T-helper 1 cell treated with Interleukin-12 subunit alpha and Interleukin-12 subunit beta and Interleukin-4 antibody, amounts not matched to agents 30 μg/mL and 1 μg/mL, for 36 hours (primary cell): ENCODE data around the gene GLIS1.
"Not testable (repeated sequence)": the region's sequence is repeated elsewhere in the genome, so short reads cannot be mapped to it uniquely, and the experiment has no call there.

Experiments used
- H3K27ac Mint-ChIP-seq: one replicate; pipeline ENCODE4 v1.8.0; 2021; ENCODE audit warnings: mild to moderate bottlenecking, mixed read lengths
- H3K27me3 Mint-ChIP-seq: one replicate; pipeline ENCODE4 v1.8.0; 2021; ENCODE audit warnings: low read depth, mixed read lengths
- H3K36me3 Mint-ChIP-seq: one replicate; pipeline ENCODE4 v1.8.0; 2021; ENCODE audit warnings: low read depth, mixed read lengths
- H3K4me1 Mint-ChIP-seq: one replicate; pipeline ENCODE4 v1.8.0; 2021; ENCODE audit warnings: low read depth, mixed read lengths
- H3K4me3 Mint-ChIP-seq: one replicate; pipeline ENCODE4 v1.8.0; 2021; ENCODE audit warnings: mild to moderate bottlenecking, moderate library complexity, mixed read lengths
- H3K9me3 Mint-ChIP-seq: one replicate; pipeline ENCODE4 v1.8.0; 2021; ENCODE audit warnings: mixed read lengths

Gene GLIS1

DNA sequence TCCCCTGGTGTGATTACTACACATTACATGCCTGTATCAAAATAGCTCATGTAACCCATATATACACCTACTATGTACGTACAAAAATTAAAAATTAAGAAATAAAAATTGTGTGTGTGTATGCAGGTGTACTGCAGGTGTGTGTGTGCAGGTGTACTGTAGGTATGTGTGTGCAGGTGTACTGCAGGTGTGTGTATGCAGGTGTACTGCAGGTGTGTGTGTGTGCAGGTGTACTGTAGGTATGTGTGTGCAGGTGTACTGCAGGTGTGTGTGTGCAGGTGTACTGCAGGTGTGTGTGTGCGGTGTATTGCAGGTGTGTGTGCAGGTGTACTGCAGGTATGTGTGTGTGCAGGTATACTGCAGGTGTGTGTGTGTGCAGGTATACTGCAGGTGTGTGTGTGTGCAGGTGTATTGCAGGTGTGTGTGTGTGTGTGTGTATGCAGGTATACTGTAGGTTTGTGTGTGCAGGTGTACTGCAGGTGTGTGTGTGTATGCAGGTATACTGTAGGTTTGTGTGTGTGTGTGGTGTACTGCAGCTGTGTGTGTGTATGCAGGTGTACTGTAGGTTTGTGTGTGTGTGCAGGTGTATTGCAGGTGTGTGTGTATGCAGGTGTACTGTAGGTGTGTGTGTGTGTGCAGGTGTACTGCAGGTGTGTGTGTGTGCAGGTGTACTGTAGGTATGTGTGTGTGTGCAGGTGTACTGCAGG lies 183.2 kb downstream of the GLIS1 start:
- H3K27ac Mint-ChIP-seq, H3K4me3 Mint-ChIP-seq, H3K27me3 Mint-ChIP-seq, H3K9me3 Mint-ChIP-seq, H3K36me3 Mint-ChIP-seq, H3K4me1 Mint-ChIP-seq: not testable (repeated sequence)

DNA sequence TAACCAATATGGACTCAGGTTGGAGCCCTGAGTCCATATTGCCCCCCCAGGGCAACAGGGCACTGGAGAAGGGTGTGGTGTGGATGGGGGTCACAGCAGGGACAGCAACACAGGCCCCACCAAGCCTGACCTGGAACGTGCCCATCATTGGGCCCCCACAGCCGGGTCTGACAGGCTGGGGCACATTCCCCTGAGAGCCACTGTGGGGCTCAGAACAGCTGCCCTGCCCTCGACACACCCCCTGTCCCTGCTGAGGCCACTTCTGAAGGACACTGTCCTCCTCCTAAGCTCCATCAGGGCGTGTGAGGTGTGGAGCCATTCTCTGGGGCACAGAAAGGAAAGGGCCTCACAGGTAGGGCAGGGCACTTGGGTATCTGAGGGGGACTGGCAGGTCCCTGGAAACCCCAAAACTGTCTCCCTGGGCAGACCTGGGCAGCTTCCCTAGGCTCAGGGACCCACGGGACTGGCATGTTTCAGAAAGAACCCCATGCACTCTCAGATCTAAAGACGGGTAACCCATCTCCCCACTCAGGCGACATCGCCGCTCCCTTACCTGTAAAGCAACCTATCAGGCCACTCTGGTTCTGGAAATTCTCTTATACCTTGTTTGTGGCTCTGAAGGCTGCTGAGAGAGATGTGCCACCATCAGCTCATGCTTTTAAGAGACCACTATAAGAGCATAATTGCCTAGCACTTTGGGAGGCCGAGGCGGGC lies 184.2 kb downstream of the GLIS1 start:
- Mint-ChIP-seq H3K27ac (no peak overlapping the region), H3K9me3 (no peaks in the 10 kb centered on the region), H3K27me3 (no peaks in the 10 kb centered on the region), H3K4me3 (no peak overlapping the region), H3K36me3 (no peaks in the 10 kb centered on the region), H3K4me1 (no peaks in the 10 kb centered on the region)

DNA sequence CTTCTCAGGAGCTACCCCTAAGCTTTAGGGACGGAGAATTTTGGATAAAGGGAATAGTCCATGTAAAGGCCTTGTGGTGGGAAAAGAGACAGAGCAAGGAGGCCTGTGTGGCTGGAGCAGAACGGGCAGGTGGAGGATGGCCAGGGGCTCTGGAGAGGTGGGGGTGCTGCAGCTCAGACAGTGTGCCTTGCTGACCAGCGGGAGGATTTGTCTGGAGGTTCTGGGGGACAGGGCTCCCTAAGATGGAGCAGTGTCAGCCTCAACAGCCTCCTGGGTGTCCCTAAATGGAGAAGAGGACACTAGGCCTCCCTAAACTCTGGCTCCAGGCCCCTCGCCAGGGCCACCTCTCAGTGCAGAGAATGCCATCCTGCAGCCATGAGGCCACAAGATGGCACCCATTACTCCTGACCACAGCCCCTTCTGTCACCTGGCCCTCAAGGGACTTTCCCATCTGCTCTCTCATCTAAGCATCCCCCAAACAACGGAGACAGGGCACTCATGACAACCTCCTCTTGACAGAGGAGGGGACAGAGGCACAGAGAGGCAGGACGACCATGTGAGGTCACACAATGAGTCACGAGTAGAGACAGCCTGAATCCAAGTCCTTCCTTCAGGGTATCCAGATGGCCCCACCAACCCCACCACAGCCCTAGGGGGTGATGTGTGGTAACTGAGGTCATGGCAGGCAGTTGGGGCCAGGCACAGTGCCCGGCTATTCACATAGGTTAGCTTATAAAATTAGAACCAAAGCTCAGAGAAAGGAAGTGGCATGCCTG lies 185.0 kb downstream of the GLIS1 start:
- Mint-ChIP-seq H3K27ac (no peak overlapping the region), H3K27me3 (peaks cover 2% of the 10 kb centered on the region), H3K4me3 (no peak overlapping the region), H3K36me3 (no peaks in the 10 kb centered on the region), H3K9me3 (no peaks in the 10 kb centered on the region), H3K4me1 (no peaks in the 10 kb centered on the region)

DNA sequence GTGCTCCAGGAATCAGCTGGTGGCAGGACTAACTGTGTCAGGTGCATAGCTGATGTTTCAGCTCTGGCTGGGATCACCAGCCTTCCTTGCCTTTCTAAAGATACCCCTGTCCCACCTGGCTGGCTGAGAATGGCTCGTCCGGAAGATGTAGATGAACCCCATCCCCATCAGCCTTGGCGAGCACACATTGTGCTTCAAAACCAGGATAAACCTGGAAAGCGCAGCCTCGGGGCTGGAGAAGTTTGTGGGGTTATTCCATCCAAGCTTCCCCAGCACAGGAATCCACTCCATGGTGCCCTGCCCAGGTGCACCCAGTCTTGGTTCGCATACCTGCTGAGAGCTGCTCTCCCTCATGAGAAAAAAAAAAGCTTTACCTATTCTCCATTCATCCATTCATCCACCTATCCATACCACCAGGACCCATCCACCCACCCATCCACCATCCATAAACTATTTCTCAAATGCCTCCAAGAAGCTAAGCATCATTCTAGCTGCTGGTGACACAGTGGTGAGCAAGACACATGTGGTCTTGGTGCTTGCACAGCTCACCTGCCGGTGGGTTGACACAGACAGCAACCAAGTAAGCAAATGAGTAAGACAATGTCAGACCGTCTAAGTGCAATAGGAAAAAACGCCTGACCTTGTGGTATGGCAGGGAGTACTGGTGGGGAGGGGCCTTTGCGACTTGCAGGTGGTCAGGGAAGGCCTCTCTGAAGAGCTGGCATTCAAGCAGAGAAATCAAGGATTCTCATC lies 185.8 kb downstream of the GLIS1 start:
- Mint-ChIP-seq H3K36me3 (no peaks in the 10 kb centered on the region), H3K4me1 (no peaks in the 10 kb centered on the region), H3K27me3 (peaks cover 3% of the 10 kb centered on the region), H3K27ac (no peak overlapping the region), H3K4me3 (no peak overlapping the region), H3K9me3 (no peaks in the 10 kb centered on the region)

DNA sequence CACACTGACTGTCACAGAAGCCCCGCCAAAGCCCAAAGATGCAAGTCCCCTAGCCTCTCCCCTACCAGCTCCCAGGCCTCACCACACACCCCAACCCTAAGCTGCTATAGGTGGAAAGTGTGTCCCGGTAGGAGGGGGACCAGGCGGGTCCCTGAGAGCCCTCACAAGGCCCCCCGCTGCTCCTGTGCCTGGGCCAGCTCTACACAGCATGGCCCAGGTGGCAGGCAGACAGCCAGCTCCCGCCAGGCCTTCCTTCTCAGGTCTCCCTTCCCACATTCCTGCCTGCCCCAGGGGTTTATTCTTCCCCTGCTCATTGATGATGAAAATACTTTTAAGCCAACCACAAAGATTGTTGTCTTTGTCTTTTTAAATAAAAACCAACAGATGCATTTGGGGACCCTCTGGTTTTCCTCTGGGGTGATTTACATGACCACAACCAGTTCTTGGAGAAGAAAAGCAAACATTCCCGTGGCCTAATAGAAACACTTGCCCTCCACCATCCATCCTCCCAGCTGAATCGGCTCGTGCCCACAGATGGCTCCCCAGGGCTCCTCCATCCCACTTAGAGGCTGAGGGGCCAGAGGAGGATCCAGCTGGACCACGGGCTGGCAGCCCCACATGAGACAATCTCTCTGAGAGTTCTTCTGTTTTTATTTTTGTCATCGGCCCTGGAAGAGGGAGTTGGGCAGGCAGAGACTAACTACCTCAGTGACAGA lies 186.7 kb downstream of the GLIS1 start:
- Mint-ChIP-seq H3K9me3 (no peaks in the 10 kb centered on the region), H3K4me3 (no peak overlapping the region), H3K36me3 (no peaks in the 10 kb centered on the region), H3K27me3 (peaks cover 3% of the 10 kb centered on the region), H3K27ac (no peak overlapping the region), H3K4me1 (no peaks in the 10 kb centered on the region)

DNA sequence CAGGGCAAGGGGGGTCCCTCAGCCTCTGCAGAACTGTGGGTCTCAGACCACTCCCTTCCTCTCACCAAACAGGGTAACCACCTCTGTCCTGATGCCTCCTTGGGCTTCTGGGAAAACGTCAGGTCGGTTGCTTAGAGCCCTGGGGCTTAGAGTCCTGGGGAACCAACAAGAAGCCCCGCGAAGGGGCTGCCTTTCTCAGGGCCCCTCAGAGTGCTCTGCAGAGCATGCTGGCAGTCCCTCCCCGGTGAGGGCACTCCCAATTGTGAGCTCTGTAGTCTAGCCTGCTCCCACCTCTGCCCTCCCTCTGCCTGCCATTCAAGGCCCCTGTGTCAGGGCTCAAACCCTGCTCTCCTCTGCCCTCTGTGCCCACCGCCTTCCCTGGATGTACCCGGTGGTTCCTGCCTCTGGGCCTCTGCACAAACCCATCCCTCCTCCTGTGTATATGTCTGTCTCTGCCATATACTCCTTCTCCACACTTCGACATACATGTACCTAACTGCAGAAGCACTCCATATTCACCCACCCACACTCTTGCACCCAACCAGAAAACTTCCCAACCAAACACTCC lies 187.5 kb downstream of the GLIS1 start:
- H3K27me3 Mint-ChIP-seq: peaks cover 3% of the 10 kb centered on the region
- H3K36me3 Mint-ChIP-seq: no peaks in the 10 kb centered on the region
- no peak overlapping the region for H3K27ac Mint-ChIP-seq
- H3K4me3 Mint-ChIP-seq: no peak overlapping the region
- no peaks in the 10 kb centered on the region for H3K9me3 Mint-ChIP-seq
- H3K4me1 Mint-ChIP-seq: no peaks in the 10 kb centered on the region

DNA sequence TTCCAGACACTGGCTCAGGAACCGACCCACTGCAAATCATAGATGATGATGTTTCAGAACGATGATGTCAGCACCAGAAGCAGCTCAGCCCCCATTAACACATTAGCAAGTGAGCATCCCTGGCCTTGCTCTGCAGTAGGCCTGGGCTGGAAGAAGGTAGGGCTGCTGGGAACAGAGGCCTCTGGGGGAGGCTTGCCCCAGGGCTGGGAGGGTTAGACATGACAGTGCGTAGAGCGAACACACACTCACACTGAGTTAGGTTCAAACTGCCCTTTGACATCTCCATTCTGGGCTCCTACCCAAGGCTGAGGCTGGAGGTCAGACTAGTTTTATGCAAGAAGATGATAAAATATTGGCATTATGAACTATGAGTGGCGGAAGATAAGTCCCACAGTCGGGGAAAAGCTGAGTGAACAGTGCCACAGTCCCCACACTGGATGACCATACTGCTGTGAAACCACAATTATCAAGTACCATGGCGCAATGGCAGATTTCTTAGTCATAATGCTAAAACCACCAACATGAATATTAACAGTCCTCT lies 188.7 kb downstream of the GLIS1 start:
- no peaks in the 10 kb centered on the region for H3K36me3 Mint-ChIP-seq
- no peak overlapping the region for H3K4me3 Mint-ChIP-seq
- H3K27me3 Mint-ChIP-seq: peaks cover 3% of the 10 kb centered on the region
- H3K9me3 Mint-ChIP-seq: no peaks in the 10 kb centered on the region
- H3K4me1 Mint-ChIP-seq: no peaks in the 10 kb centered on the region
- H3K27ac Mint-ChIP-seq: no peak overlapping the region

DNA sequence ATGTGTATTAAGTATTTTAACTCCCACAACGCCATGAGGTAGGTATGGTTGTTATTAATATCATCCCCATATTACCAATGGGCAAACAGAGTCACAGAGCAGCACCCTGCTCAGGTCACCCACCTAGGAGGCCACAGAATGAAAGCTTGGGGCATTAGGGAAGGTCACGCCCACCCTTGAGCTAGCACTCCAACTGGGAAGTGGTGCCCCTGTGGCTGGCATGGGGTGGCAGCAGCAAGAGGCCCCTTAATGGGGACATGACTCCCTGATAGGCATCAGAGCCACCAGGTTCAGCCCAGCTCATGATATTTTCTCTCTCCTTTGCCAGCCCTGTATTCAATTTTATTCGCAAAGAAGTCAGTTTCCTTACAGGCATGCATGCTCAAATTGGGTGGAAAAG lies 189.2 kb downstream of the GLIS1 start:
- no peaks in the 10 kb centered on the region for H3K36me3 Mint-ChIP-seq
- H3K27me3 Mint-ChIP-seq: peaks cover 3% of the 10 kb centered on the region
- H3K9me3 Mint-ChIP-seq: no peaks in the 10 kb centered on the region
- no peaks in the 10 kb centered on the region for H3K4me1 Mint-ChIP-seq
- no peak overlapping the region for H3K4me3 Mint-ChIP-seq
- H3K27ac Mint-ChIP-seq: no peak overlapping the region

DNA sequence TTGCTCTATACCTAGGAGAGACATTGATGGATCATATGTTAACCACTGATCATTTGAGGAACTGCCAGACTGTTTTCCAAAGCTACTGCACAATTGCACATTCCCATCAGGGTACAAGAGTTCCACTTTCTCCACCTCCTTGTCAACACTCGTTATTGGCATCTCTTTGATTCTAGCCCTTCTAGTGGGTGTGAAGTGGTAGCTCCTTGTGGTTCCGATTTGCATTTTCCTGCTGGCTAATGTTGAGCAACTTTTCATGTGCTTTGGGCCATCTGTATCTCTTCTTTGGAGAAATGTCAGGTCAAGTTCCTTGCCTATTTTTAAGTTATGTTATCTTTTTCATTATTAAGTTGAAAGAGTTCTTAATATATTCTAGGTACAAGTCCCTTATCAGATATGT lies 189.7 kb downstream of the GLIS1 start:
- Mint-ChIP-seq H3K27me3 (peaks cover 3% of the 10 kb centered on the region), H3K4me3 (no peak overlapping the region), H3K9me3 (no peaks in the 10 kb centered on the region), H3K36me3 (no peaks in the 10 kb centered on the region), H3K4me1 (no peaks in the 10 kb centered on the region), H3K27ac (no peak overlapping the region)

DNA sequence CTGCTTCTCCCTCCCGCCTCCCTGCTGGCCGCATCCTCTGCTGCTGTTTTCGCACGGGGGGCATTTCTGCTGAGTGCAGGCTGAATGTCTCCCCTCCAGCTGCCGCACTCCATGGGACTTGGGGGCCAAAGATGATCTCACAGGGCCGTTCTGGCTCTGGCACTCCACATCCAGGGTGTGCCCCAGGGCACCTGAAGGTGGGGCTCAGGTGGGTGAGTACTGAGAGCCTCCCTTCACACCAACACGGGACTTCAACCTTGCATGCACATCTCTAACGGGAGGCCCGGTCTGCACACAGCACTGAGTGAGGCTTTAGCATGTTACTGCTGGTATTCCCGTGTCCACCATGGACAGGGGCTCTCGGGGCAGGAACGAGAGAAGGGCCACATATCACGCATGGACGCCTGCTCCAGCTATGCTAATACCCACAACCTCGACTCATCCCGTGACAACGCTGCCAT lies 190.9 kb downstream of the GLIS1 start:
- H3K36me3 Mint-ChIP-seq: no peaks in the 10 kb centered on the region
- H3K27me3 Mint-ChIP-seq: peaks cover 3% of the 10 kb centered on the region
- no peaks in the 10 kb centered on the region for H3K9me3 Mint-ChIP-seq
- H3K27ac Mint-ChIP-seq: no peak overlapping the region
- no peak overlapping the region for H3K4me3 Mint-ChIP-seq
- H3K4me1 Mint-ChIP-seq: no peaks in the 10 kb centered on the region

DNA sequence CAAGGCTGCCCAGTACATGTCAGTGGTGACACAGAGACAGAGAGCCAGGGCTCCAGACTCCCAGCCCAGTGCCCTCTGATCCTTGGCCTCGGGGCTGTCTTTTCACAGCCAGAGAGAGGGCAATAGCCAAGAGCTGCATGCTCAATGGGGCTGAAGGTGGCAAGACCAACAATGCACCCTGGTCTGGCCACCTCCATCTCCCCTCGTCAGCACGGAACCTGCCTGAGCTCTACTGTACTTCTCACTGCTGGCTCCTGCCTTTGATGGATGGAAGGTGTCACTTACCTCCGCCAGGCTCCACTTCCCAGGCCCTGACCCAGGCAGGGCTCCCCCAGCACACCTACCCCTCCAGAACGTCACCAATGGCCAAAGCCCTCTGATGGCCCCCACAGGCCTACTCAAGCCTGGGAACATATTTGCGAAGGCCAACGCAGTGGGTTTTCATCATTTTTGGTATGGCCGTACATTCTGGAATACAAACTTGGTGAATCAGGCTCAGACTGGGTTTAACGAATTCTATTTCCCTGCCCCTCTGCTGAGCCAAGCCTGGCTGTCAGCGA lies 191.7 kb downstream of the GLIS1 start:
- no peak overlapping the region for H3K27ac Mint-ChIP-seq
- H3K4me1 Mint-ChIP-seq: no peaks in the 10 kb centered on the region
- H3K4me3 Mint-ChIP-seq: no peak overlapping the region
- peaks cover 3% of the 10 kb centered on the region for H3K27me3 Mint-ChIP-seq
- no peaks in the 10 kb centered on the region for H3K36me3 Mint-ChIP-seq
- no peaks in the 10 kb centered on the region for H3K9me3 Mint-ChIP-seq

DNA sequence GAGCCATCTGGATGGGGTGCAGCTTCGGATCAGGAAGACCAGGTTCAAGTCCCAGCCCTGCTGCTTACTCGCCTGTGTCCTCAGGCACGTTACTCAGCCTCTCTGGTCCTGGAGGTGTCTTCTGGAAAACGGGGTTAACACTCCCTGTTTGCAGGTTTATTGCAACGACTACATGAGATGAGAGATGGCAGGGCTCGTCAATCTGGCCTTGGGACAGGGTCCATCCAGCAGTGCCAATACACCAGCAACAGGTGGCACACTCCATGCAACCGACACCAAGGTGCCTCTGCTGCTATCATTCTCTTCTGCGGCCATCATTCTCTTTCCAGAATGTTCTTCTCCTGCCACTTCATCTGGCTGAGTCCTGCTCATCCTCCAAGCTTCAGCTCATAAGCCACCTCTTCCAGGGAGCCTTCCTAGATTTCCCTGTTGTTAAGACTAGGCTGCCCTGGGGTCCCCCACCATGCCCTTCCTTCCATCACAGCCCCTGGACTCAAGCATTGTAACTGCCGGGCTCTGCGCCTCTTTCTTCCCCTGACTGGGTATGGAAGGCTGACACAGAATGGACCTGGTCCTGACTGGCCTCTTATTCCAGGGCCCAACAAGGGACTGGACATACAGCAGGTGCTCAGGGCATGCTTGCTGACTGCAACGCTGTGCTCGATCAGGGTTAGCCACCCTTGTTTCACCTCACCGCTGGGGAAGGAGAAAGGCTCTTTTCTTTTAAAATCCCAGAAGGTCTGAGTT lies 192.4 kb downstream of the GLIS1 start:
- no peaks in the 10 kb centered on the region for H3K4me1 Mint-ChIP-seq
- H3K27ac Mint-ChIP-seq: no peak overlapping the region
- no peaks in the 10 kb centered on the region for H3K36me3 Mint-ChIP-seq
- no peak overlapping the region for H3K4me3 Mint-ChIP-seq
- peaks cover 3% of the 10 kb centered on the region for H3K27me3 Mint-ChIP-seq
- no peaks in the 10 kb centered on the region for H3K9me3 Mint-ChIP-seq
